ENCODE results near the gene CD300LD.

The CD300LD gene

GRCh38 chr17:74603746-74604145, 11.7 kb upstream of the CD300LD start (continued):
- TF ChIP-seq POU6F1 (CRISPR knock-in tag; IDR thresholded peaks at IDR 0.05; ENCODE audit: borderline replicate concordance, low read depth) (no peak), OSR1 (CRISPR knock-in tag; IDR thresholded peaks at IDR 0.05) (no peak)

GRCh38 chr17:74603037-74603635, 11.1 kb upstream of the CD300LD start:
- no peak for ATAC-seq
- TF ChIP-seq ZNF565 (CRISPR knock-in tag; conservative IDR thresholded peaks at IDR 0.05; ENCODE audit: low read depth) (no peak), POU6F1 (CRISPR knock-in tag; IDR thresholded peaks at IDR 0.05; ENCODE audit: borderline replicate concordance, low read depth) (no peak), ZNF70 (CRISPR knock-in tag; IDR thresholded peaks at IDR 0.05) (no peak), SNAI2 (CRISPR knock-in tag; IDR thresholded peaks at IDR 0.05) (no peak), OSR1 (CRISPR knock-in tag; IDR thresholded peaks at IDR 0.05) (no peak), BACH2 (CRISPR knock-in tag; IDR thresholded peaks at IDR 0.05; ENCODE audit: borderline replicate concordance) (no peak), ESRRG (CRISPR knock-in tag; IDR thresholded peaks at IDR 0.05) (no peak), TCF4 (CRISPR knock-in tag; IDR thresholded peaks at IDR 0.05; ENCODE audit: borderline replicate concordance) (no peak), ZFP30 (CRISPR knock-in tag; IDR thresholded peaks at IDR 0.05) (no peak), ISL1 (CRISPR knock-in tag; IDR thresholded peaks at IDR 0.05) (no peak), ZNF8 (CRISPR knock-in tag; IDR thresholded peaks at IDR 0.05) (no peak), ZC3H10 (CRISPR knock-in tag; IDR thresholded peaks at IDR 0.05) (no peak), ZFP3 (CRISPR knock-in tag; IDR thresholded peaks at IDR 0.05) (no peak), ARNTL (CRISPR knock-in tag; IDR thresholded peaks at IDR 0.05; ENCODE audit: borderline replicate concordance, low read depth) (no peak), CSDC2 (CRISPR knock-in tag; IDR thresholded peaks at IDR 0.05) (no peak), CREB5 (CRISPR knock-in tag; IDR thresholded peaks at IDR 0.05; ENCODE audit: low read depth) (no peak), RARB (CRISPR knock-in tag; IDR thresholded peaks at IDR 0.05) (no peak), CSRNP3 (CRISPR knock-in tag; IDR thresholded peaks at IDR 0.05) (no peak), PPARA (CRISPR knock-in tag; IDR thresholded peaks at IDR 0.05; ENCODE audit: borderline replicate concordance) (no peak)

- TF ChIP-seq POU6F1 (CRISPR knock-in tag; IDR thresholded peaks at IDR 0.05; ENCODE audit: borderline replicate concordance, low read depth) (no peak), ZFP3 (CRISPR knock-in tag; IDR thresholded peaks at IDR 0.05) (no peak), ZC3H10 (CRISPR knock-in tag; IDR thresholded peaks at IDR 0.05) (no peak), ZNF70 (CRISPR knock-in tag; IDR thresholded peaks at IDR 0.05) (no peak), ZNF565 (CRISPR knock-in tag; conservative IDR thresholded peaks at IDR 0.05; ENCODE audit: low read depth) (no peak)
- no peak for ATAC-seq
Observed at GRCh38 chr17:74601944-74602572, 10.0 kb upstream of the CD300LD start.

GRCh38 chr17:74599448-74599939, 7.4 kb upstream of the CD300LD start:
- no peak for TF ChIP-seq ZNF70 (CRISPR knock-in tag; IDR thresholded peaks at IDR 0.05)
- TF ChIP-seq ISL1 (CRISPR knock-in tag; IDR thresholded peaks at IDR 0.05) = no peak
- TF ChIP-seq ESRRG (CRISPR knock-in tag; IDR thresholded peaks at IDR 0.05) = no peak
- no peak for TF ChIP-seq ZFP3 (CRISPR knock-in tag; IDR thresholded peaks at IDR 0.05)
- no peak for TF ChIP-seq CREB5 (CRISPR knock-in tag; IDR thresholded peaks at IDR 0.05; ENCODE audit: low read depth)
- no peak for TF ChIP-seq POU6F1 (CRISPR knock-in tag; IDR thresholded peaks at IDR 0.05; ENCODE audit: borderline replicate concordance, low read depth)
- TF ChIP-seq BACH2 (CRISPR knock-in tag; IDR thresholded peaks at IDR 0.05; ENCODE audit: borderline replicate concordance) = no peak
- no peak for TF ChIP-seq ZFP30 (CRISPR knock-in tag; IDR thresholded peaks at IDR 0.05)
- TF ChIP-seq GLIS3 (CRISPR knock-in tag; IDR thresholded peaks at IDR 0.05) = no peak
- ATAC-seq = no peak
